ENCODE data around the gene GALK1. TPM values are rescaled to one million over a fixed set of nuclear protein-coding genes. Genes with fewer than 3 reads are reported as not detected.
"Not testable (repeated sequence)": the region's sequence is repeated elsewhere in the genome, so short reads cannot be mapped to it uniquely, and the experiment has no call there.

The GALK1 gene
- total RNA-seq, 5 donors from 2014 or later (not counting 1 experiment from before 2014, with no cell fraction given), result 8.4 to 35.7 (median 26.7) TPM

GRCh38 chr17:75763613-75764416 lies 1.2 kb downstream of the GALK1 start:
- DNase-seq, result no peak
- ChIA-PET POLR2A (interaction anchor here (0.6 to 2.6 kb wide), 5 partner anchors 10 to 16 kb away, joined by 3 to 17 read pairs (median 4); a partner anchor contains a TSS), CTCF (interaction anchor here in 1 of 2 donors (1.3 to 3.2 kb wide), 4 partner anchors 11 to 91 kb away, joined by 5 to 15 read pairs (median 7); partner anchors contain the start of gene WBP2)
- H3K27me3 ChIP-seq (replicated peaks in 1 of 2; ENCODE audit: control insufficient read depth in 2 of 2, extremely low read depth in 1 of 2, insufficient read depth in 2 of 2, low read length in 1 of 2), result no peaks in the 10 kb centered on the region
- no peaks in the 10 kb centered on the region for H3K9me3 Mint-ChIP-seq
- H3K27ac Mint-ChIP-seq, result peak overlapping the region; percentile 27 to 79
- H3K4me1 Mint-ChIP-seq, result peaks cover 13 to 22% (median 19%) of the 10 kb centered on the region in 3 donors
- H3K36me3 Mint-ChIP-seq, result peaks cover 4% of the 10 kb centered on the region
- H3K9me3 ChIP-seq, result no peaks in the 10 kb centered on the region
- H3K36me3 ChIP-seq (ENCODE audit: control insufficient read depth in 2 of 2, extremely low read depth in 1 of 2, insufficient read depth in 1 of 2, low read length in 1 of 2), result peaks cover 0 to 6% of the 10 kb centered on the region in 2 donors
- H3K27me3 Mint-ChIP-seq, result no peaks in the 10 kb centered on the region
- H3K4me1 ChIP-seq (ENCODE audit: control insufficient read depth in 1 of 2, extremely low read depth in 1 of 2, insufficient read depth in 2 of 2, low read length in 2 of 2), result peaks cover 0 to 23% of the 10 kb centered on the region in 2 experiments
- 92% methylated on average over 8 of the region's 16 CpGs for WGBS (ENCODE audit: insufficient coverage)
- ATAC-seq (replicated peaks in 1 of 4), result no peak
- H3K4me3 ChIP-seq (ENCODE audit: control insufficient read depth in 1 of 2, extremely low read depth in 1 of 2, low read length in 1 of 2), result peak overlapping the region; percentile 60 to 67
- peak overlapping the region; percentile 61 for H3K27ac ChIP-seq (ENCODE audit: low read length)
- H3K4me3 Mint-ChIP-seq, result peak overlapping the region; percentile 70 to 77 (median 72)

GRCh38 chr17:75763269-75763607 lies 1.8 kb downstream of the GALK1 start:
- ATAC-seq (replicated peaks in 1 of 4), result no peak
- H3K4me3 Mint-ChIP-seq, result peak overlapping the region in 2 of 3 donors; percentile 39 to 51
- Histone ChIP-seq H3K36me3 (ENCODE audit: control insufficient read depth in 2 of 2, extremely low read depth in 1 of 2, insufficient read depth in 1 of 2, low read length in 1 of 2) (peaks cover 0 to 6% of the 10 kb centered on the region in 2 donors), H3K27me3 (replicated peaks in 1 of 2; ENCODE audit: control insufficient read depth in 2 of 2, extremely low read depth in 1 of 2, insufficient read depth in 2 of 2, low read length in 1 of 2) (no peaks in the 10 kb centered on the region), H3K9me3 (no peaks in the 10 kb centered on the region), H3K27ac (ENCODE audit: low read length) (no peak overlapping the region), H3K4me1 (ENCODE audit: control insufficient read depth in 1 of 2, extremely low read depth in 1 of 2, insufficient read depth in 2 of 2, low read length in 2 of 2) (peaks cover 0 to 23% of the 10 kb centered on the region in 2 experiments), H3K4me3 (ENCODE audit: control insufficient read depth in 1 of 2, extremely low read depth in 1 of 2, low read length in 1 of 2) (no peak overlapping the region)
- no peak overlapping the region for H3K27ac Mint-ChIP-seq
- H3K9me3 Mint-ChIP-seq, result no peaks in the 10 kb centered on the region
- no peak for DNase-seq
- H3K27me3 Mint-ChIP-seq, result no peaks in the 10 kb centered on the region
- POLR2A ChIA-PET, result interaction anchor here in 1 of 2 donors (1.0 kb wide), 1 partner anchor 17 kb away, joined by 4 read pairs; no protein-coding TSS in a partner anchor
- H3K36me3 Mint-ChIP-seq, result peaks cover 5% of the 10 kb centered on the region
- CTCF ChIA-PET, result interaction anchor here in 1 of 2 donors (1.3 to 3.2 kb wide), 2 partner anchors 10 to 20 kb away, joined by 3 to 15 read pairs; no protein-coding TSS in a partner anchor
- peaks cover 13 to 22% (median 19%) of the 10 kb centered on the region in 3 donors for H3K4me1 Mint-ChIP-seq
- WGBS (ENCODE audit: insufficient coverage), result 100% methylated on average over 3 of the region's 3 CpGs

- H3K27me3 Mint-ChIP-seq, result no peaks in the 10 kb centered on the region
- Histone ChIP-seq H3K36me3 (ENCODE audit: control insufficient read depth in 2 of 2, extremely low read depth in 1 of 2, insufficient read depth in 1 of 2, low read length in 1 of 2) (peaks cover 0 to 8% of the 10 kb centered on the region in 2 donors), H3K9me3 (no peaks in the 10 kb centered on the region), H3K27ac (ENCODE audit: low read length) (no peak overlapping the region), H3K4me3 (ENCODE audit: control insufficient read depth in 1 of 2, extremely low read depth in 1 of 2, low read length in 1 of 2) (no peak overlapping the region), H3K27me3 (replicated peaks in 1 of 2; ENCODE audit: control insufficient read depth in 2 of 2, extremely low read depth in 1 of 2, insufficient read depth in 2 of 2, low read length in 1 of 2) (no peaks in the 10 kb centered on the region), H3K4me1 (ENCODE audit: control insufficient read depth in 1 of 2, extremely low read depth in 1 of 2, insufficient read depth in 2 of 2, low read length in 2 of 2) (peaks cover 0 to 23% of the 10 kb centered on the region in 2 experiments)
- ATAC-seq (replicated peaks in 1 of 4), result no peak
- peaks cover 7% of the 10 kb centered on the region for H3K36me3 Mint-ChIP-seq
- H3K9me3 Mint-ChIP-seq, result no peaks in the 10 kb centered on the region
- no peak overlapping the region for H3K27ac Mint-ChIP-seq
- H3K4me3 Mint-ChIP-seq, result peak overlapping the region in 2 of 3 donors; percentile 28 to 51
- CTCF ChIA-PET, result interaction anchor here (0.5 to 3.2 kb wide), 7 partner anchors 9 to 609 kb away, joined by 3 to 15 read pairs (median 3); no protein-coding TSS in a partner anchor
- no peak for DNase-seq
- POLR2A ChIA-PET, result no interaction called here
- WGBS (ENCODE audit: insufficient coverage), result 95% methylated on average over 24 of the region's 27 CpGs
- peaks cover 13 to 22% (median 19%) of the 10 kb centered on the region in 3 donors for H3K4me1 Mint-ChIP-seq
Measured at GRCh38 chr17:75762513-75763268, 2.3 kb downstream of the GALK1 start.

GRCh38 chr17:75759978-75760640 lies 4.9 kb downstream of the GALK1 start:
- ATAC-seq (replicated peaks in 1 of 4); H3K36me3 Mint-ChIP-seq; H3K27ac ChIP-seq (ENCODE audit: low read length); H3K36me3 ChIP-seq (ENCODE audit: control insufficient read depth in 2 of 2, extremely low read depth in 1 of 2, insufficient read depth in 1 of 2, low read length in 1 of 2); H3K4me3 Mint-ChIP-seq; H3K27me3 Mint-ChIP-seq; DNase-seq; POLR2A ChIA-PET; H3K9me3 ChIP-seq; H3K27me3 ChIP-seq (replicated peaks in 1 of 2; ENCODE audit: control insufficient read depth in 2 of 2, extremely low read depth in 1 of 2, insufficient read depth in 2 of 2, low read length in 1 of 2); H3K9me3 Mint-ChIP-seq; H3K4me3 ChIP-seq (ENCODE audit: control insufficient read depth in 1 of 2, extremely low read depth in 1 of 2, low read length in 1 of 2); H3K27ac Mint-ChIP-seq: not testable (repeated sequence)
- peaks cover 0 to 19% of the 10 kb centered on the region in 2 experiments for H3K4me1 ChIP-seq (ENCODE audit: control insufficient read depth in 1 of 2, extremely low read depth in 1 of 2, insufficient read depth in 2 of 2, low read length in 2 of 2)
- 90% methylated on average over 3 of the region's 6 CpGs for WGBS (ENCODE audit: insufficient coverage)
- CTCF ChIA-PET, result interaction anchor here in 1 of 2 donors (0.6 to 1.0 kb wide), 2 partner anchors 10 to 508 kb away, joined by 3 to 4 read pairs; no protein-coding TSS in a partner anchor
- peaks cover 13 to 18% (median 17%) of the 10 kb centered on the region in 3 donors for H3K4me1 Mint-ChIP-seq

- ChIA-PET CTCF (interaction anchor here in 1 of 2 donors (0.6 to 1.0 kb wide), 2 partner anchors 9 to 509 kb away, joined by 3 to 4 read pairs; no protein-coding TSS in a partner anchor), POLR2A (no interaction called here)
- 97% methylated on average over 3 of the region's 3 CpGs for WGBS (ENCODE audit: insufficient coverage)
- peaks cover 0 to 9% of the 10 kb centered on the region in 2 donors for H3K36me3 ChIP-seq (ENCODE audit: control insufficient read depth in 2 of 2, extremely low read depth in 1 of 2, insufficient read depth in 1 of 2, low read length in 1 of 2)
- ATAC-seq (replicated peaks in 1 of 4) (no peak), DNase-seq (no peak)
- peaks cover 16 to 23% (median 22%) of the 10 kb centered on the region in 3 donors for H3K4me1 Mint-ChIP-seq
- no peak overlapping the region for H3K4me3 Mint-ChIP-seq
- H3K27me3 ChIP-seq (replicated peaks in 1 of 2; ENCODE audit: control insufficient read depth in 2 of 2, extremely low read depth in 1 of 2, insufficient read depth in 2 of 2, low read length in 1 of 2), result no peaks in the 10 kb centered on the region
- H3K27me3 Mint-ChIP-seq, result no peaks in the 10 kb centered on the region
- no peak overlapping the region for H3K27ac ChIP-seq (ENCODE audit: low read length)
- no peak overlapping the region for H3K4me3 ChIP-seq (ENCODE audit: control insufficient read depth in 1 of 2, extremely low read depth in 1 of 2, low read length in 1 of 2)
- H3K36me3 Mint-ChIP-seq, result peaks cover 7% of the 10 kb centered on the region
- peaks cover 0 to 22% of the 10 kb centered on the region in 2 experiments for H3K4me1 ChIP-seq (ENCODE audit: control insufficient read depth in 1 of 2, extremely low read depth in 1 of 2, insufficient read depth in 2 of 2, low read length in 2 of 2)
- no peaks in the 10 kb centered on the region for H3K9me3 Mint-ChIP-seq
- H3K9me3 ChIP-seq, result no peaks in the 10 kb centered on the region
- H3K27ac Mint-ChIP-seq, result no peak overlapping the region
Measured at GRCh38 chr17:75759457-75759856, 5.5 kb downstream of the GALK1 start.

All from T-cell (primary cell).